Breast epithelium (tissue), 3 donors: Measurements from ENCODE around the gene PURA.

ENCODE experiments used
- CTCF ChIP-seq, 3 donors: fragments of 450-650 bp; IDR thresholded peaks; one replicate each; pipeline ENCODE4 v1.5.1; 2016 to 2017; ENCODE audit warnings: antibody characterized with exemption in 3 of 3, mild to moderate bottlenecking in 3 of 3, moderate library complexity in 3 of 3
- POLR2A ChIP-seq: fragments of 450-650 bp; IDR thresholded peaks from one replicate; pipeline ENCODE4 v1.6.1; 2016; ENCODE audit warnings: antibody characterized with exemption, mild to moderate bottlenecking, moderate library complexity

DNA sequence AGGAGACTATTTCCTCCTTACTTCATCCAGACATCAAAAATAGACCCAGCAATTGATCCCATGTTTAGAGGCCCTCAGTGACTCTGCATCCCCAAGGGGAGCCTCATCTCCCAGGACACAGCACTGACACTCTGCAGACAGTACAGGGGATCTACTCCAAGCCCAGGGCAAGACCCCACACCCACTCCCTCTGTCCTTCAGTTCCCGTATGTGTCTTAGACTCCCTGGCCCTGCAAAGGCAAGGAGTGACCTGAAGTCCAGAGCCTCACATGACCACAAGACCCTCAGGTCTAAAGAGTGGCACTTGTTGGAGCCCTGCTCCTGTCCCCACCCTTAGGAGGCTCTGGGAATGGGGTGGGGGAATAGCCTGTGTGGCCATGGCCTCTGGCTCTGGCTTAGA is 33.6 kb downstream of the PURA start:
- TF ChIP-seq CTCF (IDR thresholded peaks at IDR 0.05), result no peak
- no peak for TF ChIP-seq POLR2A
